ENCODE results near the gene RPL10A. TPM values are rescaled to one million over a fixed set of nuclear protein-coding genes. Genes with fewer than 3 reads are reported as not detected.

Gene RPL10A
- total RNA-seq, 2 donors from 2014 or later, result 571 to 831 TPM

- peaks cover 68% of the 10 kb centered on the region for H3K36me3 ChIP-seq
- H3K4me1 ChIP-seq, result peaks cover 0 to 15% of the 10 kb centered on the region in 2 donors
- DNase-seq (ENCODE audit: low spot score), result no peak
- H3K4me3 ChIP-seq, result no peak overlapping the region
- TF ChIP-seq, protein P1, sequence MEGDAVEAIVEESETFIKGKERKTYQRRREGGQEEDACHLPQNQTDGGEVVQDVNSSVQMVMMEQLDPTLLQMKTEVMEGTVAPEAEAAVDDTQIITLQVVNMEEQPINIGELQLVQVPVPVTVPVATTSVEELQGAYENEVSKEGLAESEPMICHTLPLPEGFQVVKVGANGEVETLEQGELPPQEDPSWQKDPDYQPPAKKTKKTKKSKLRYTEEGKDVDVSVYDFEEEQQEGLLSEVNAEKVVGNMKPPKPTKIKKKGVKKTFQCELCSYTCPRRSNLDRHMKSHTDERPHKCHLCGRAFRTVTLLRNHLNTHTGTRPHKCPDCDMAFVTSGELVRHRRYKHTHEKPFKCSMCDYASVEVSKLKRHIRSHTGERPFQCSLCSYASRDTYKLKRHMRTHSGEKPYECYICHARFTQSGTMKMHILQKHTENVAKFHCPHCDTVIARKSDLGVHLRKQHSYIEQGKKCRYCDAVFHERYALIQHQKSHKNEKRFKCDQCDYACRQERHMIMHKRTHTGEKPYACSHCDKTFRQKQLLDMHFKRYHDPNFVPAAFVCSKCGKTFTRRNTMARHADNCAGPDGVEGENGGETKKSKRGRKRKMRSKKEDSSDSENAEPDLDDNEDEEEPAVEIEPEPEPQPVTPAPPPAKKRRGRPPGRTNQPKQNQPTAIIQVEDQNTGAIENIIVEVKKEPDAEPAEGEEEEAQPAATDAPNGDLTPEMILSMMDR (IDR thresholded peaks at IDR 0.05), result no peak
- no peaks in the 10 kb centered on the region for H3K27me3 ChIP-seq
- no peak overlapping the region for H3K27ac ChIP-seq
- no peaks in the 10 kb centered on the region for H3K9me3 ChIP-seq
Observed at GRCh38 chr6:35474942-35475570, 6.9 kb downstream of the RPL10A start.

DNA sequence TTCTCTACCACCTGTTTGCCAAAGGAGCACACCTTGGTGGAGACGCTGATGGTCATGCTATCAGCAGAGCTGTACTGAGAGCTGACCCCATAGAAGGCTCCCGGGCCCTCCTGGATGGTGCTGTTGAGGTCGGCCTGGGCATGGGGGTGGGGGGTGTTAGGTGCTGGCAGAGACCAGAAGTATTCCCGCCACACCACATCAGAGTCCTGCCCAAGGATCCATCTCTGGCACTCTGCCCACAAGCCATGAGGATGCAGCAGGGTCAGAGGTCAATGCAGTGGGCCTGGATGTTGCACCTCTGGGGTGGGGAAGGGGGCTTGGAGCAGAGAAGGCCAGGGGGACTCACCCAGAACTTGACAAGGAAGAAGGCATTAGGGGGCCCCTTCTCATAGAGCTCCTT lies 7.4 kb downstream of the RPL10A start:
- H3K4me1 ChIP-seq, result peaks cover 0 to 10% of the 10 kb centered on the region in 2 donors
- no peaks in the 10 kb centered on the region for H3K27me3 ChIP-seq
- no peaks in the 10 kb centered on the region for H3K9me3 ChIP-seq
- DNase-seq (ENCODE audit: low spot score), result no peak
- TF ChIP-seq, protein P1 (IDR thresholded peaks at IDR 0.05), result no peak
- no peak overlapping the region for H3K4me3 ChIP-seq
- peaks cover 65% of the 10 kb centered on the region for H3K36me3 ChIP-seq
- H3K27ac ChIP-seq, result no peak overlapping the region

DNA sequence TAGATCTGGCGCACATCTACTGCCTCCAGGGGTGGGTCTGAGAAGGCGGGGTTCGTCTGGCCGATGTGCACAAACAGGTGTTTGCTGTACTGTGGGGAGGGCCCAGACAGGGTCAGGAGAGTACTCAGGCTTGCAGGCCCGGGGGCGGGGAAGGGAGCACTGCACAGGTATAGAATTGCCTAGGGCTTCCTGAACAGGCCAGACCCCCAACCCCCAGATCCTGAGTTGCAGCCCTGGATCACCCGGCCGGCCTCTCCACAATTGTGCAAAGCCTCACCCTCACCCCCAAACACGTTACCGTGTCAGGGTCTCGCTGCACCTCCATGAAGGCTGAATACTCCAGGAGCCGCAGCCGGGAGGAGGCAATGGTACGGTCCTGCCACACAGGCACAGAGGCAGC lies 7.8 kb downstream of the RPL10A start:
- TF ChIP-seq, protein P1 (IDR thresholded peaks at IDR 0.05), result no peak
- Histone ChIP-seq H3K9me3 (no peaks in the 10 kb centered on the region), H3K4me3 (no peak overlapping the region), H3K27ac (no peak overlapping the region), H3K36me3 (peaks cover 61% of the 10 kb centered on the region), H3K4me1 (peaks cover 0 to 10% of the 10 kb centered on the region in 2 donors), H3K27me3 (no peaks in the 10 kb centered on the region)
- no peak for DNase-seq (ENCODE audit: low spot score)

DNA sequence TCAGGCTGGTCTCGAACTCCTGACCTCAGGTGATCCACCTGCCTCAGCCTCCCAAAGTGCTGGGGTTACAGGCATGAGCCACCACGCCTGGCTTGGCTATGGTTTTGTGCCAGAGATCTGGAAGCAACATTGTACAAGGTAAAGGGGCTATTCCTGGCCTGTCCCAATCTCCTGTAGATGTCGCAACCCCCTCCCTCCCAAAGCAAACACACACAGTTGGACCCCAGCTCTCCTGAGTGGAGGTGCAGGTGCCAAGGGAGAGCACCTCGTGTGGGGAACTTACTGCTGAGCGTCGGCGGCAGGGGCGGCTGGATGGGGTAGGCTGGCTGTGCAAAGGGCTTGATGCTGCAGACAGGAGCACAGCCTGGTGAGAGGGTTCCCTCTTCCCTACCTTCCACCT lies 8.8 kb downstream of the RPL10A start:
- H3K36me3 ChIP-seq, result peaks cover 53% of the 10 kb centered on the region
- H3K4me3 ChIP-seq, result no peak overlapping the region
- no peaks in the 10 kb centered on the region for H3K9me3 ChIP-seq
- TF ChIP-seq, protein P1 (IDR thresholded peaks at IDR 0.05), result no peak
- no peak overlapping the region for H3K27ac ChIP-seq
- H3K27me3 ChIP-seq, result no peaks in the 10 kb centered on the region
- H3K4me1 ChIP-seq, result peaks cover 0 to 18% of the 10 kb centered on the region in 2 donors
- DNase-seq (ENCODE audit: low spot score), result no peak

DNA sequence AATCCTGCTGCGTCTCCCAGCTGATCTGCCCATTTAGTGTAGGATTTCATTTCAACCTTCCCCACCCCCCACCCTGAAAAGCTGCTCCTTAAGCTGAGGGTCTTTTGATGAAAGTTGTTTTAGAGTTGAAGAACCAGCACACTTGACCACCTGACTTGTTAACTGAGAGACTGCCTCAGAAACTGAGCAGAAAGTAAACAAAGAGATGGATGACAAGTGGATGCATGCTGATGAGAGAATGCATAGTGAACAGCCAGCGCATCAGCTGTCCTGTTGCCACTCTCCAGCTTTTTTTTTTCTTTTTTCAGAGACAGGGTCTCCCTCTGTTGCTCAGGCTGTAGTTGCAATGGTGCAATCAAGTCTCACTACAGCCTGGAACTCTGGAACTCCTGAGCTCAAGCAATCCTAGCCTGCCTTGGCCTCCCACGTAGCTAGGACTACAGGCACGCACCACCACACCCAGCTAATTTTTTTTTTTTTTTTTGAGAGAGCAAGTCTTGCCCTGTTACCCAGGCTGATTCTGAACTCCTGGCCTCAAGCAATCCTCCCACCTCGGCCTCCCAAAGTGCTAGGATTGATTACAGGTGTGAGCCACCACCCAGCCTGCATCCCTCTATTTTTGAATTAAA lies 9.5 kb downstream of the RPL10A start:
- H3K9me3 ChIP-seq, result no peaks in the 10 kb centered on the region
- H3K36me3 ChIP-seq, result peaks cover 47% of the 10 kb centered on the region
- H3K27me3 ChIP-seq, result no peaks in the 10 kb centered on the region
- DNase-seq (ENCODE audit: low spot score), result no peak
- TF ChIP-seq, protein P1 (IDR thresholded peaks at IDR 0.05), result no peak
- no peak overlapping the region for H3K4me3 ChIP-seq
- peaks cover 0 to 13% of the 10 kb centered on the region in 2 donors for H3K4me1 ChIP-seq
- no peak overlapping the region for H3K27ac ChIP-seq
